HG02981 (cell line): Measurements from ENCODE around the gene MUS81.
A peak's percentile ranks its signal among the peaks of the same experiment; 100 is the strongest.

Source experiments
- ATAC-seq: cut with Tn5 transposase; IDR thresholded peaks from one replicate; pipeline ENCODE4 v1.9.1; 2021; ENCODE audit warnings: mild to moderate bottlenecking, moderate library complexity; ENCODE audit not compliant: unreplicated experiment

Gene MUS81

DNA sequence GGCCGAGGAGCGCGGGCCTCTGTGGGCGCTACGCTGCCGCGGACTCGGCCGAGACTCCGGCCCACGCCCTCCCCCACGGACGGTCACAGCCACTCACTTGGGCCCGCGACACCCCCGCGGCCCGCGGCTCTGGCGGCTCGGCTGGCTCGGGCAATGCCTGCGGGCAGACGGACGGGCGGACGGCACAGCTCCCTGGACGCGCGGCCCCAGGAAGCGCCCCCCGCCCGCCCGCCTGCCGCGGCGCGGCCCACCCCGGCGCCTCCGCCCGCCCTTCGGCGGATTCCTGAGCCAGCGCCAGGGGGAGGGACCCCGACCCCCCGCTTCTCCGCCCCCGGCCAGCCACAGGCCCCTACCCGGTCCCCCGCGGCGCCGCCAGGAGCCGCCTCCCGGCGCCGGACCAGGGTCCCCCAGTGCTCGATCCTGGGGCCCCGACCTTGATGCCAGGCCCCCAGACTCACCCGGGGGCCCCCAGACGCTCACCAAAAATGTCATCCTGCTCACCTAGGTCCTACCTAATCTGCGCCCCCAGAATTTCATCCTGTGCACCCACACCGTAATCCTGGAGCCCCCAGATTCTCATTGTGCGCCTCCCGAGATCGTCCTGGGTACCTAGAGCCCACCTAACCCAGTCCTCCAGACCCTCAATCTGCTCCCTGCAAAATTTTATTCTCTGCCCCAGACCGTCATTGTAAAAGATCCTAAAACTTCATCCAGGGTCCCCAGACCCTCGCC lies 12.5 kb downstream of the MUS81 start, which contains the start of gene EFEMP2:
Gene EFEMP2, minus strand, starts transcription at position 215 of the 732 bp plus-strand sequence. CDS start 446 bp downstream, outside the sequence.
- ATAC-seq, result no peak

DNA sequence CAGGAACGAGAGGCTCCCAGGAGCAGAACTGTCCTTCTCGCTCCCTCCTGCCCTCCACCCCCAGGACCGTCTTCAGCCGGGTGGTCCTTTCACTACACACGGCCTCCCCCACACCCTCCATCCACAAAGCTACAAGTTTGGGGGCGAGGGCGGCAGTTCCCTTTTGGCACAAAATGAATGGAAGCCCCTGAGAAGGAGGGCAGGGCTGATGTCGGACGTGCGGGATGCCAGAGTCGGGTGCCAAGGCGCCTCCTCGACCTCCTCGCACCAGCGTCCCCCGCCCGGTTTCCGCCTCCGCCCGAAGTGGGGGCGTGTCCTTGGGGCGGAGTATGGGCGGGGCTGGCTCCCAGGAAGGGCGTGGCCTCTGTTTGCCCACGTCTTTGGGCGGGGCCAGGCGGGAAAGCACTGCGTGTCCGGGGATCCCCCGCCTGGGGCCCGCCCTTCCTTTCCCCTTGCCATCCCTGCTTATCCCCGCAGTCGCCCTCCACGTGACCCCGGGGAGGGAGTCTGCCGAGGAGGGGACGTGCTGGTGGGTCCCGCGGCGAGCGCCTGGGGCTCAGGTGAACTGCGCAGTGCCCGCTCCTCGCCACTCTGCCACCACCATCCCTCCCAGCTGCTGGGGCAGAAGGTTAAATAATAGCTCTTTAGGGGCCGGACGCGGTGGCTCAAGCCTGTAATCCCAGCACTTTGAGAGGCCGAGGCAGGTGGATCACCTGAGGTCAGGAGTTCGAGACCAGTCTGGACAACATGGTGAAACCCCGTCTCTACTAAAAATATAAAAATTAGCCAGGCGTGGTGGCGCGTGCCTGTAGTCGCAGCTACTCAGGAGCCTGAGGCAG lies 13.3 kb downstream of the MUS81 start:
- peak; percentile 71 for ATAC-seq

- ATAC-seq, result no peak
These were observed 19.4 kb downstream of the MUS81 start, which contains the start of gene CTSW for GRCh38 chr11:65879617-65880016. CTSW (plus strand) TSS chr11:65879837; CDS start chr11:65879855, 18 bp downstream.

GRCh38 chr11:65880027-65880426 lies 19.8 kb downstream of the MUS81 start:
- ATAC-seq, result no peak

DNA sequence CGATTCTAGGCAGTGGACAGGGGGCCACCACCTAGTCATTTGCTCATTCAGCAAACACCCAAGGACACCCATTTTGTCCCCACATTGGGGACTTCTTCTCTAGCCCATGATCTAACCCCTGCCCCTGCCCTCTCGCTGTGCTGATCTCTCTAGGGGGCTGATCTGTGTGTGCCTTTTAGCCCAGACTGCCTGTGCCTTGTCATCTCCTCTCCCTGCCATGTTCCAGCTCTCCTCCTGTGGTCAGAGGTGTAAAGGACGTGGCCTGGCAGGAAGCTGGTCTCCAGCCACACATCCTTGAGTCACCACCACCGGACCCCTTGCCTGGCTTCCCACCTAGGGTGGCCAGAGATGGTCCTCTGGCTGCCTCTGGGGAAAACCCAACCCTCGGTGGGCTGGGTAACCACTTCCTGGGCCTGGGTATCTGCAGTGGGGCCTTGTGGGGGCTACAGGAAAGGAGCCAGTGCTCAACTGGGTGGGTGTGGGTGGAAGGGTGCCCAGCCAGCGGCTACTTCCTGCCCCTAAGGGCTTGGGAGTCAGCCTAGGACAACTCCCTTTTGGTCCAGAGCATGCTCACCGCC lies 20.7 kb downstream of the MUS81 start:
- no peak for ATAC-seq

GRCh38 chr11:65882120-65883057 lies 22.2 kb downstream of the MUS81 start:
- no peak for ATAC-seq

- ATAC-seq, result no peak
These were observed 23.0 kb downstream of the MUS81 start for GRCh38 chr11:65883058-65883761.

- ATAC-seq, result no peak
These were observed 23.8 kb downstream of the MUS81 start for GRCh38 chr11:65883786-65884715.

GRCh38 chr11:65884716-65885092 lies 24.5 kb downstream of the MUS81 start:
- ATAC-seq, result no peak

DNA sequence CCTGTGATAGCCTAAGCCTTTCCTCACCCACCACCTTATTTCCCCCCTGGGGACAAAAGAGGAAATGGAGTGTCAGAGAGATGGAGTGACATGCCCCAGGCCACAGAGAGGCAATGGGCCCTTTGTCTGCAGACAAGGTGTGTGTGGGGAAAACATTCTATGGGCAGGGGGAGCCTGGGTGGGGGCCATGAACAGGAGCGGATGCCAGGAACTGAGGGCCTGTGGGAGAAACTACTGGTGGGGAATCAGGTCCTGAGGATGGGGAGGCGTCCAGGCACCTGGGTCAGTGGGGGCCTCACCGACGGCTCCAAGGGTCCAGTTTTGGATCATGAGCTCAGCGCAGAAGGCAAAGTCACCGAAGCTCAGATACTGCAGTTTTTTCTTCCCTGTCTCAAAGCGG lies 25.0 kb downstream of the MUS81 start:
- no peak for ATAC-seq

GRCh38 chr11:65885808-65886536 lies 25.7 kb downstream of the MUS81 start:
- ATAC-seq, result no peak

DNA sequence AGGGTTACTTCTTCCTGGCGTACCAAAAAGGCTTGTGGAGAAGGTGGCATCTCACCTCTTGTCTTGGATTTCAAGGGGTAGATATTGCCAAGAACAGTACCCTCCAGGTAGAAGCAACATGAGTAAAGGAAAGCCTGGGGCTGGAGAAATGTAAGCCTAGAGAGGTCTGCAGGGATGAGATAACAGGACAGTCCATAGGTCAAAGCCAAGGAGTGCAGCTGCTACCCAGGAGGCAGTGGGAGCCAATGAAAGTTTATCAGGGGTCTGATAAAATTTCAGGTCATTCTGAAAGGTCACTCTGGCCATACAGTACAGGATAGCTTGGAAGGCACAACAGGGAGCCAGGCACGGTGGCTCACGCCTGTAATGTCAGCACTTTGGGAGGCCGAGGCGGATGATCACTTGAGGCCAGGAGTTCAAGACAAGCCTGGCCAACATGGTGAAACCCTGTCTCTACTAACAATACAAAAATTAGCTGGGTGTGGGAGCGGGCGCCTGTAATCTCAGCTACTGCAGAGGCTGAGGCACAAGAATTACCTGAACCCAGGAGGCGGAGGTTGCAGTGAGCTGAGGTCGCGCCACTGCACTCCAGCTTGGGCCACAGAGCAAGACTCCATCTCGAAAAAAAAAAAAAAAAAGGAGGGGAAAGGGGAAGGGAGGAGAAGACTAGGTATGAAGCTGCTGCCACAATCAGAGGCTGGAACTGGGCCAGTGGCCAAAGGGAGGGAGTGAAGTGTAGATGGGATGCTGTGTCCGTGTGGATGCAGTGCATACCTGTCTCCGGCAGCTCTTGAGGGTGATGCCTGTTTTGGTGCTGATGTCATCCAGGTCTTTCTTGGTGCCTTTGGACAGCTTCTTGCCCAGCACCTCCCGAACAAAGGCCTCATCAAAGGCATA lies 26.8 kb downstream of the MUS81 start:
- no peak for ATAC-seq

GRCh38 chr11:65887723-65888162 lies 27.5 kb downstream of the MUS81 start:
- ATAC-seq, result no peak

- peak; percentile 38 for ATAC-seq
These were observed 28.1 kb downstream of the MUS81 start, which contains the start of gene FIBP for GRCh38 chr11:65888163-65888814. FIBP (minus strand) TSS chr11:65888471; CDS start chr11:65888418, 53 bp downstream.

- peak; percentile 48 for ATAC-seq
These were observed 30.3 kb downstream of the MUS81 start, which contains the start of gene CCDC85B for GRCh38 chr11:65890324-65891218. CCDC85B (plus strand) TSS chr11:65890673; CDS start chr11:65890784, 111 bp downstream.
